Right cardiac atrium (tissue), 5 donors: Measurements from ENCODE around the gene C10orf105. TPM values are rescaled to one million over a fixed set of nuclear protein-coding genes. Genes with fewer than 3 reads are reported as not detected.

Experiments used
- ATAC-seq, 2 donors: fragments of 200-7000 bp; cut with Tn5 transposase; one replicate each; pipeline versions ENCODE4 v1.8.0 to v1.9.1; 2020; ENCODE audit warnings: moderate library complexity in 2 of 2, mild to moderate bottlenecking in 1 of 2
- DNase-seq, 3 donors: peaks; one replicate each; pipeline ENCODE4 v3.0.0-alpha.2; 2020
- H3K27ac ChIP-seq: one replicate; pipeline ENCODE4 v1.5.1; 2013; ENCODE audit warnings: mild to moderate bottlenecking, low read length, control low read depth, moderate library complexity
- H3K27me3 ChIP-seq: one replicate; pipeline ENCODE4 v1.6.1; 2013; ENCODE audit not compliant: control insufficient read depth, insufficient read depth
- H3K4me1 ChIP-seq: one replicate; pipeline ENCODE4 v1.6.1; 2013; ENCODE audit warnings: low read length; ENCODE audit not compliant: control insufficient read depth, insufficient read depth
- H3K4me3 ChIP-seq: one replicate; pipeline ENCODE4 v1.5.1; 2013; ENCODE audit warnings: low read length, control low read depth
- H3K9me3 ChIP-seq: one replicate; pipeline ENCODE4 v1.6.1; 2013; ENCODE audit warnings: low read length; ENCODE audit not compliant: control insufficient read depth
- WGBS: extraction: QIAGEN DNeasy Blood & Tissue Kit; methylation state at CpG from one replicate; pipeline ENCODE4 v1.1.7; 2013; 5-methylcytosine and 5-hydroxymethylcytosine counted together
- intact Hi-C, 4 donors: fragments of 100-400 bp; cut with DNase I; formaldehyde crosslinking; loops; one replicate each; pipeline versions ENCODE4 v1.11.0 to v1.14.0; 2022 to 2023
- polyA plus RNA-seq: library from polyadenylated mRNA; stranded (reverse); fragments of 200-250 nt; gene quantifications from one replicate; pipeline ENCODE4 v1.2.3, GENCODE V29; 2013
- total RNA-seq, 4 donors: library from RNA; stranded (reverse); fragmentation: NEBNext Ultra II Directional; extraction: Animal tissue kit (Norgen Biotek cat#: 25700); gene quantifications; one replicate each; pipeline ENCODE4 v1.2.1, GENCODE V29; 2021
- donor health status: healthy with polysubstance abuse.
- donor health status: DM: no; HTN: yes; CAD: no.
- donor health status: DM: no; HTN: no; CAD: no.
- donor health status: DM: no; HTN: yes; CAD: no; lungs with severe emphysema.
- donor health status: DM: yes; HTN: yes; CAD: no.

Gene C10orf105
- total and polyA plus RNA-seq, 5 donors, result 0.09 to 0.36 (median 0.19) TPM; not detected in 1

- ATAC-seq (no peak), DNase-seq (peak in 1 of 3 donors; percentile 54)
- H3K4me1 ChIP-seq, result no peaks in the 10 kb centered on the region
- H3K9me3 ChIP-seq, result no peaks in the 10 kb centered on the region
- no peak overlapping the region for H3K27ac ChIP-seq
- no peaks in the 10 kb centered on the region for H3K27me3 ChIP-seq
- WGBS, result 95% methylated on average over 35 of the region's 35 CpGs
- H3K4me3 ChIP-seq, result no peak overlapping the region
- intact Hi-C loops, result loop anchor here (5.0 to 10.0 kb wide), 3 partner anchors 309 to 322 kb away; partner anchors contain the start of gene CDH23 (in 1 of the 4)
Observed at GRCh38 chr10:71706216-71707121, 13.1 kb downstream of the C10orf105 start.

GRCh38 chr10:71705582-71705981 lies 14.0 kb downstream of the C10orf105 start:
- no peaks in the 10 kb centered on the region for H3K27me3 ChIP-seq
- intact Hi-C loops, result loop anchor here (5.0 to 10.0 kb wide), 3 partner anchors 308 to 321 kb away; partner anchors contain the start of gene CDH23 (in 1 of the 4)
- no peak overlapping the region for H3K27ac ChIP-seq
- 70% methylated on average over 2 of the region's 2 CpGs for WGBS
- no peaks in the 10 kb centered on the region for H3K9me3 ChIP-seq
- no peak overlapping the region for H3K4me3 ChIP-seq
- no peak for ATAC-seq
- H3K4me1 ChIP-seq, result no peaks in the 10 kb centered on the region
- DNase-seq, result no peak

- Histone ChIP-seq H3K4me1 (no peaks in the 10 kb centered on the region), H3K4me3 (no peak overlapping the region), H3K9me3 (no peaks in the 10 kb centered on the region), H3K27ac (no peak overlapping the region), H3K27me3 (no peaks in the 10 kb centered on the region)
- 96% methylated on average over 18 of the region's 18 CpGs for WGBS
- ATAC-seq (no peak), DNase-seq (peak in 1 of 3 donors; percentile 49)
- intact Hi-C loops, result loop anchor here (5.0 to 10.0 kb wide), 4 partner anchors 308 to 388 kb away; partner anchors contain the start of genes CDH23 (in 1 of the 4) and SLC29A3 (in 1 of the 4)
Observed at GRCh38 chr10:71704816-71705215, 14.8 kb downstream of the C10orf105 start.

- H3K27ac ChIP-seq, result no peak overlapping the region
- intact Hi-C loops, result loop anchor here in 3 of 4 donors (5.0 to 10.0 kb wide), 2 partner anchors 319 to 386 kb away; partner anchors contain the start of gene SLC29A3 (in 1 of the 3)
- ATAC-seq (no peak), DNase-seq (peak in 1 of 3 donors; percentile 20)
- no peaks in the 10 kb centered on the region for H3K9me3 ChIP-seq
- WGBS, result 83% methylated on average over 11 of the region's 11 CpGs
- no peaks in the 10 kb centered on the region for H3K27me3 ChIP-seq
- H3K4me1 ChIP-seq, result no peaks in the 10 kb centered on the region
- no peak overlapping the region for H3K4me3 ChIP-seq
Observed at GRCh38 chr10:71703577-71703976, 16.0 kb downstream of the C10orf105 start.

GRCh38 chr10:71701496-71702132 lies 18.0 kb downstream of the C10orf105 start:
- no peaks in the 10 kb centered on the region for H3K9me3 ChIP-seq
- no peak overlapping the region for H3K27ac ChIP-seq
- no peaks in the 10 kb centered on the region for H3K27me3 ChIP-seq
- intact Hi-C loops, result loop anchor here in 3 of 4 donors (5.0 to 10.0 kb wide), 2 partner anchors 317 to 384 kb away; partner anchors contain the start of gene SLC29A3 (in 1 of the 3)
- DNase-seq, result peak in 1 of 3 donors; percentile 47
- no peak overlapping the region for H3K4me3 ChIP-seq
- ATAC-seq, result peak in 1 of 2 donors; percentile 31
- WGBS, result 73% methylated on average over 11 of the region's 11 CpGs
- H3K4me1 ChIP-seq, result no peaks in the 10 kb centered on the region

- H3K27me3 ChIP-seq, result no peaks in the 10 kb centered on the region
- no peaks in the 10 kb centered on the region for H3K9me3 ChIP-seq
- no peak overlapping the region for H3K4me3 ChIP-seq
- intact Hi-C loops, result loop anchor here in 3 of 4 donors (5.0 to 10.0 kb wide), 2 partner anchors 316 to 384 kb away; partner anchors contain the start of gene SLC29A3 (in 1 of the 3)
- no peaks in the 10 kb centered on the region for H3K4me1 ChIP-seq
- DNase-seq (peak in 1 of 3 donors; percentile 62), ATAC-seq (peak; percentile 15 to 59)
- no peak overlapping the region for H3K27ac ChIP-seq
- WGBS, result 76% methylated on average over 11 of the region's 11 CpGs
Observed at GRCh38 chr10:71700731-71701368, 18.7 kb downstream of the C10orf105 start.

- DNase-seq (no peak), ATAC-seq (no peak)
- no peaks in the 10 kb centered on the region for H3K27me3 ChIP-seq
- H3K27ac ChIP-seq, result no peak overlapping the region
- intact Hi-C loops, result loop anchor here in 1 of 4 donors (10.0 kb wide), 1 partner anchor 384 kb away; the partner anchor contains the start of gene SLC29A3
- no peak overlapping the region for H3K4me3 ChIP-seq
- H3K9me3 ChIP-seq, result no peaks in the 10 kb centered on the region
- 85% methylated on average over 5 of the region's 5 CpGs for WGBS
- no peaks in the 10 kb centered on the region for H3K4me1 ChIP-seq
Observed at GRCh38 chr10:71698737-71699136, 20.8 kb downstream of the C10orf105 start.

- Histone ChIP-seq H3K4me1 (no peaks in the 10 kb centered on the region), H3K27me3 (no peaks in the 10 kb centered on the region), H3K9me3 (no peaks in the 10 kb centered on the region), H3K4me3 (no peak overlapping the region), H3K27ac (no peak overlapping the region)
- intact Hi-C loops, result loop anchor here in 1 of 4 donors (10.0 kb wide), 1 partner anchor 383 kb away; the partner anchor contains the start of gene SLC29A3
- 75% methylated on average over 7 of the region's 7 CpGs for WGBS
- DNase-seq (peak in 1 of 3 donors; percentile 2), ATAC-seq (no peak)
Observed at GRCh38 chr10:71697938-71698709, 21.5 kb downstream of the C10orf105 start.

GRCh38 chr10:71696628-71697326 lies 22.8 kb downstream of the C10orf105 start:
- ATAC-seq, result peak; percentile 55 to 61
- H3K4me1 ChIP-seq, result peaks cover 4% of the 10 kb centered on the region

More at GRCh38 chr10:71696628-71697326, 22.8 kb downstream of the C10orf105 start:
- WGBS, result 54% methylated on average over 10 of the region's 10 CpGs
- H3K9me3 ChIP-seq, result no peaks in the 10 kb centered on the region
- H3K27me3 ChIP-seq, result no peaks in the 10 kb centered on the region
- no peak overlapping the region for H3K4me3 ChIP-seq
- peak; percentile 70 to 89 (median 86) for DNase-seq
- no peak overlapping the region for H3K27ac ChIP-seq
- intact Hi-C loops, result loop anchor here in 1 of 4 donors (10.0 kb wide), 1 partner anchor 382 kb away; the partner anchor contains the start of gene SLC29A3
